Heart right ventricle (tissue), 16 donors: ENCODE results near the gene SPECC1. TPM values are rescaled to one million over a fixed set of nuclear protein-coding genes. Genes with fewer than 3 reads are reported as not detected.

ENCODE experiments used
- ATAC-seq, 8 donors: fragments of 200-7000 bp; cut with Tn5 transposase; one replicate each; pipeline ENCODE4 v1.9.1; 2020; ENCODE audit warnings: mild to moderate bottlenecking in 8 of 8, moderate library complexity in 8 of 8, moderate number of reproducible peaks in 1 of 8
- DNase-seq, 2 donors: peaks; one replicate each; pipeline ENCODE4 v3.0.0-alpha.2; 2020
- H3K27ac ChIP-seq, 10 donors: fragments of 200-600 bp; sonication (generic) in 2 of 10; one replicate each; pipeline versions ENCODE4 v1.5.0 to v1.8.0; 2020 to 2022; ENCODE audit warnings: mild to moderate bottlenecking in 3 of 10
- H3K27me3 ChIP-seq, 7 donors: fragments of 200-600 bp; one replicate each; pipeline ENCODE4 v1.8.0; 2021 to 2022; ENCODE audit warnings: mild to moderate bottlenecking in 2 of 7
- H3K36me3 ChIP-seq, 9 donors: fragments of 200-600 bp; sonication (generic) in 1 of 9; one replicate each; pipeline versions ENCODE4 v1.5.0 to v1.8.0; 2020 to 2022; ENCODE audit warnings: mild to moderate bottlenecking in 2 of 9
- H3K4me1 ChIP-seq, 9 donors: fragments of 200-600 bp; sonication (generic) in 1 of 9; one replicate each; pipeline versions ENCODE4 v1.5.0 to v1.8.0; 2020 to 2022; ENCODE audit warnings: mild to moderate bottlenecking in 4 of 9
- H3K4me3 ChIP-seq, 10 donors: fragments of 200-600 bp; sonication (generic) in 2 of 10; one replicate each; pipeline versions ENCODE4 v1.5.0 to v1.8.0; 2020 to 2022; ENCODE audit warnings: mild to moderate bottlenecking in 7 of 10, moderate library complexity in 2 of 10
- H3K9me3 ChIP-seq, 11 donors: fragments of 200-600 bp in 10 of 11; sonication (generic) in 2 of 11; one replicate each; pipeline versions ENCODE4 v1.5.0 to v1.8.0; 2013 to 2022; ENCODE audit warnings: mild to moderate bottlenecking in 2 of 11, control low read depth in 1 of 11, moderate library complexity in 1 of 11
- CTCF ChIP-seq, 9 donors: fragments of 200-600 bp; sonication (generic) in 2 of 9; IDR thresholded peaks; one replicate each; pipeline versions ENCODE4 v1.5.0 to v1.8.0; 2021 to 2022; ENCODE audit warnings: antibody characterized with exemption in 9 of 9, mild to moderate bottlenecking in 5 of 9, moderate library complexity in 1 of 9
- WGBS, 2 donors: extraction: QIAGEN DNeasy Blood & Tissue Kit; methylation state at CpG; one replicate each; pipeline ENCODE4 v1.1.7; 2013; ENCODE audit warnings: inconsistent platforms in 1 of 2; 5-methylcytosine and 5-hydroxymethylcytosine counted together
- intact Hi-C, 10 donors: fragments of 100-400 bp; cut with DNase I; formaldehyde crosslinking; loops; one replicate each; pipeline versions ENCODE4 v1.11.1 to v1.14.2; 2022
- polyA plus RNA-seq, 2 donors: library from polyadenylated mRNA; stranded (reverse); fragments of 200-250 nt; gene quantifications; one replicate each; pipeline ENCODE4 v1.2.3, GENCODE V29; 2013
- total RNA-seq, 10 donors: library from RNA; stranded (reverse); fragmentation: NEBNext Ultra II Directional in 3 of 10; extraction: Animal tissue kit (Norgen Biotek cat#: 25700) in 3 of 10; gene quantifications; one replicate each; pipeline versions ENCODE4 v1.2.1 to v1.2.4, GENCODE V29; 2021 to 2023
- donor health status: Arrhythmogenic right ventricular cardiomyopathy.
- donor health status: ischemic (EF 13 %, LVEDD 7.1; RV severe dilation, severe dysfunction).
- donor health status: healthy with polysubstance abuse.
- donor health status: DM: no; HTN: yes; CAD: no.
- donor health status: DM: no; HTN: no; CAD: no.
- donor health status: ischemic (EF 25% LVEDD 6.9; RV normal size, moderate dysfunction).
- donor health status: ischemic (EF 25% LVEDD 5.7; RV mildly dilated, moderate dysfunction).
- donor health status: healthy.
- donor health status: DM: yes; HTN: yes; CAD: no.
- donor health status: Ischemic cardiomyopathy.
- donor health status: ischemic (EF 35%, LVEDD 5.7; RV mildly dilated, moderate dysfunction).
- donor health status: nonischemic (EF 11% LVEDD 7.7; RV severe dilation, severe dysfunction).
- donor health status: DM: yes; HTN: yes; CAD: no.
- donor health status: PGD.
- donor health status: ischemic (EF 29% LVEDD 5.4; RV normal size, mild dysfunction).
- donor health status: nonischemic (EF 23%, LVEDD 6.1; RV moderate dilation, normal function).

SPECC1 gene
- total and polyA plus RNA-seq, 12 donors = 2.9 to 15.2 (median 8.5) TPM

GRCh38 chr17:19979917-19980770 is 29.0 kb upstream of the SPECC1 start:
- DNase-seq (peak; percentile 15 to 65), ATAC-seq (peak in 3 of 8 donors; percentile 29 to 46 (median 38))
- peak overlapping the region in 2 of 10 donors; percentile 18 to 27 for H3K4me3 ChIP-seq
- TF ChIP-seq CTCF (IDR thresholded peaks at IDR 0.05) = no peak
- 59 to 70% methylated on average over 43 of the region's 43 CpGs for WGBS, 2 donors
- intact Hi-C loops = loop anchor here in 1 of 10 donors (10.0 kb wide), 1 partner anchor 335 kb away; no protein-coding TSS in a partner anchor
- no peaks in the 10 kb centered on the region for H3K27me3 ChIP-seq
- H3K27ac ChIP-seq = peak overlapping the region in 4 of 10 donors; percentile 7 to 95 (median 26)
- H3K4me1 ChIP-seq = peaks cover 0 to 43% (median 29%) of the 10 kb centered on the region in 9 donors
- H3K36me3 ChIP-seq = peaks cover 0 to 4% (median 0%) of the 10 kb centered on the region in 9 donors
- H3K9me3 ChIP-seq = no peaks in the 10 kb centered on the region

GRCh38 chr17:19986941-19987861 is 22.0 kb upstream of the SPECC1 start:
- intact Hi-C loops = loop anchor here in 1 of 10 donors (10.0 kb wide), 1 partner anchor 328 kb away; no protein-coding TSS in a partner anchor
- H3K27ac ChIP-seq = no peak overlapping the region
- H3K27me3 ChIP-seq = peaks cover 0 to 3% (median 0%) of the 10 kb centered on the region in 7 donors
- 78 to 80% methylated on average over 13 of the region's 13 CpGs for WGBS, 2 donors
- no peak overlapping the region for H3K4me3 ChIP-seq
- no peak for TF ChIP-seq CTCF (IDR thresholded peaks at IDR 0.05)
- H3K9me3 ChIP-seq = no peaks in the 10 kb centered on the region
- ATAC-seq = no peak
- no peaks in the 10 kb centered on the region for H3K4me1 ChIP-seq
- no peak for DNase-seq
- H3K36me3 ChIP-seq = no peaks in the 10 kb centered on the region

- TF ChIP-seq CTCF (IDR thresholded peaks at IDR 0.05) = no peak
- no peaks in the 10 kb centered on the region for H3K9me3 ChIP-seq
- WGBS, 2 donors = 55 to 80% methylated on average over 1 of the region's 1 CpG
- H3K27ac ChIP-seq = no peak overlapping the region
- no peaks in the 10 kb centered on the region for H3K36me3 ChIP-seq
- DNase-seq (no peak), ATAC-seq (no peak)
- no peak overlapping the region for H3K4me3 ChIP-seq
- peaks cover 0 to 1% (median under 1%) of the 10 kb centered on the region in 9 donors for H3K4me1 ChIP-seq
- intact Hi-C loops = loop anchor here in 1 of 10 donors (10.0 kb wide), 1 partner anchor 327 kb away; no protein-coding TSS in a partner anchor
- H3K27me3 ChIP-seq = peaks cover 0 to 5% (median 0%) of the 10 kb centered on the region in 7 donors
Measured at GRCh38 chr17:19987897-19988296, 21.3 kb upstream of the SPECC1 start.
